ENCODE measurements around the gene SIX2.

Gene SIX2

DNA sequence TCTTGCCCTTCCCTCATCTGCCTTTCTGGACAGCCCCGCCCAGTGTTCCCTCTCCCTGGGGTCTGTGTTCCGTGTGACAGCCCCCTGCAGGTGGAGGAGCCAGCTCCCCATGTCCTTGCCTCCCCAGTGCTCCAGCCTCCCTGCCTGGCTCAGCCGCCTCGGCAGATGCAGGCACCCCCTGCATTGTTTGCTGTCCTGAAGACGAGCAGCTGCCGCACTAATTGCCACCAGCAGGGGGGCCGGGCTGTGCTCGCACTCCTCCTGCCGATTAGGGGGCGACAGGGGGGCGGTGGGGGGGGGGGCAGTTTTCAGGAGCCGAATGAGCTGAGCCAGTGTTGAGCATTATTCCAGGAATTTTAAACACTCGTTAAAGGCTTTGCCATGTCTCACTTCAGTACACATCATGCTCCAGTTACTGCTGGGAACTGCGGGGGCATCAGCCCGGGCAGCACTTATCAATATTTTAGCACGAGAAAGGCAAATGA lies 44.5 kb downstream of the SIX2 start:
- no peak for FAIRE-seq

DNA sequence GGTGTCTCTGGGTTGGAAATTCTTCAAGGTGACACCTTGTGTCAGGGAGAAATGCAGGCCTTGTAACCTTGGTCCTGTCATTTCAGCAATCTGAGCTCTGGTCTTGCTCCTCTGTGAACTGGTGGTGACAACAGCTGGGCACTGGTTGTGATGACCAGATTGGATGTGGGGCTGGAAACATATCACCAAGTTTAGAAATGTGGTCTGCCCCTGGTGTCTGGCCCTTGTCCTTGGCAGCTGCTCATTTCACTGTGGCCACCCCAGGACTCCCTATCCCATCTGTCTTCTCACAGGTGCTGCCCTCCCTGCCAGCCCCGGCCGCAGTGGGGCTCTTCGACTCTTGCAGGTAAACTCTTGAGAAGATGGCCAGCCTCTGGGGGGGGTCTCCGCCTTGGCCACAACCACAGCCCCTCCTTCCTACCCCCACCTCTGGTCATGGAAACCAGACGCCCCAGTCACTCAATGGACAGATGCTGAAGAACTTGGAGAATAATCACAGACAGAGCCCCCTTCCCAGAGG lies 47.0 kb downstream of the SIX2 start:
- no peak for FAIRE-seq

- no peak for FAIRE-seq
These were observed 48.4 kb downstream of the SIX2 start for GRCh38 chr2:44960871-44961270.

DNA sequence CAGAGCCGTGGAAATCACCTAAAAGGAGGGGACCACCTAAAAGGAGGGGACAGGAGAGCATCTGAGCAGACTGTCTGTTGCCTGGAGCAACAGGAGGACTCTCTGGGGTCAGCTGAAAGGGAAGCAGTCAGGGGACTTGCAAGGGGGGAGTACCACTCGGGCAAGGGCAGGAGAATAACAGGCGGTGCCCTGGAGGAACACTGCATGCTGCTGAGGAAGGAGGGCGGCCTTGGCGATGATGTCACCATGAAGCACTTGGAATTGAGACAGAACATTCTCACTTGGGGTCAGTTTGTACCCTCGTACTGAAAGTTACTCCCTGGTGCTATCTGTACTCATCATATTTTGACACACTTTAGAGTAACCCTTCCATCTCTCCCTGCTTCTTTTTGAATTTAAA lies 49.4 kb downstream of the SIX2 start:
- no peak for FAIRE-seq

DNA sequence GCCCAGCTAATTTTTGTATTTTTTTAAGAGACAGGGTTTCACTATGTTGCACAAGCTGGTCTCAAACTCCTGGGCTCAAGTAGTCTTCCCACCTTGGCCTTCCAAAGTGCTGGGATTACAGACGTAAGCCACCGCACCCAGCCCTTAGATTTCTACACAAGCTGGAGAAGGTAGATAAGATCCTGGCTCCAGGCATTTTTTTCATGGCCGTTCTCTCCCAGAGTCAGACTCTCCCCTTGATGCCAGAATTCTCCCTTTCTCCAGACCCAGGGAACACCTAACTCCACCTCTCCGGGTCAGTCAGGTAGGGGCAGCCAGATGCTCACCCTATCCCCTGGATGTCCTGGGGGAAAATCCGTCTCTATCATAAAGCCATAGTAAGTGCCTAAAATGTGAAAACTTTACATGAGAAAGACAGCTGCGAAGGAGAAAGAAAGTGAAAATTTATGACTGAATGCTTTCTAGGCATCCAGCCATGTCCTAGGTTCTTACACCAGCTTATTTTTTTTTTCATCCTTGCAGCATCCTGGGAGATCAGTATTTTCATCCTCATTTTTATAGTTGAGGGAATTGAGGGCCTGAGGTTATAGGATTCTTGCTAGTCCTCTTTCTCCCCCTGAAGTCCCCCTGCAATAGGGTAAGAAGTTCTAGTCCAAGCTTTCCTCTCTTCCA lies 51.5 kb downstream of the SIX2 start:
- FAIRE-seq, result no peak

- FAIRE-seq, result no peak
These were observed 52.4 kb downstream of the SIX2 start for GRCh38 chr2:44956843-44957242.

DNA sequence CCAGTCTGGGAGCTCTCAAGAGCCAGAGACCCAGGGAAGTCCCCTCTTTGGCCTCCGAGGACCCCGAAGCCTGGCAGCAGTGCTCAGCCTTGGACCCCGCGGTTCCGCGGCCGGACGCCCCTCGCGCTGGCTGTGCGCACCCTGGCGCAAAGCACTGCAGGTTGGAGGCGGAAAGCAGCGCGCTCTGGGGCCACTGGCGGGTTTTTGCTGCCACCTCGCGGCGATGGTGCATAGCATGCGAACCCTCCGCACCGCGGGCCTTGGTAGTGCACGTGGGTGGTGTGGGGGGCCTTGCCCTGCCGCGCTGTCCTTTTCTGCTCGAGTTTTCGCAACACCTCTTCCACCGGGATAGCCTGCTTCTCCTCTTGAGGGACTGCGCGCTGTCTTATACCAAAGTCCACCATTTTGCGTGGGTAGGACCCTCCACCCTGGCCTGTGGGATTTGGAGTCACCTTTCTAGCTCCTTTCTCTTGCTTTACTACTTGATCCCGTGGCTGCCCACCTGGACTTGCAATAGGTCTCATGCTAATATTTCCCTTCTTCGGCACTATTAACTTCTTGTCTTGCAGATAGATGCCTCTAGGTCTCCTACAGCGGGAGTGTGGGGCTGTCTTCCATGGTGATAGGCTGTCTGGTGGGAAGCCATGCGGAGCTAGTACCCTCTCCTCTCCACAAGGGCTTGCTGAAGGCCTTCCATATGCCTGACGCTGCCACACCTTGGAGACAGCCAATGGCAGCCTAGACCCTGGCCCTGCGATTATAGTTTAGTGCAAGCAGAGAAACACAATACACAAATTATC lies 53.5 kb downstream of the SIX2 start:
- no peak for FAIRE-seq

All from endometrium (tissue), 2 donors.